Measurements from ENCODE around the gene RALY.
A peak's percentile ranks its signal among the peaks of the same experiment; 100 is the strongest.
"Not testable (repeated sequence)": the region's sequence is repeated elsewhere in the genome, so short reads cannot be mapped to it uniquely, and the experiment has no call there.

RALY gene

DNA sequence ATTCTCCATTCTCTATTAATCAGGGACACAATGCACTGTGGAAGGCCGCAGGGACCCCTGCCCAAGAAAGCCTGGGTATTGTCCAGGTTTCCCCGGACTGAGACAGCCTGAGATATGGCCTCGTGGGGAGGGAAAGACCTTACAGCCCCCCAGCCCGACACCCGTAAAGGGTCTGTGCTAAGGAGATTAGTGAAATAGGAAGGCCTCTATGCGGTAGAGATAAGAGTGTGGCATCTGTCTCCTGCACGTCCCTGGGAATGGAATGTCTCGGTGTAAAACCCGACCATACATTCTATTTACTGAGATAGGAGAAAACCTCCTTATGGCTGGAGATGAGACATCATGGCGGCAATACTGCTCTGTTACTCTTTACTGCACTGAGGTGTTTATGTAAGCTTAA is 134.1 kb downstream of the RALY start:
- H3K27ac ChIP-seq (ENCODE audit: low read depth, low read length), result no peak overlapping the region

DNA sequence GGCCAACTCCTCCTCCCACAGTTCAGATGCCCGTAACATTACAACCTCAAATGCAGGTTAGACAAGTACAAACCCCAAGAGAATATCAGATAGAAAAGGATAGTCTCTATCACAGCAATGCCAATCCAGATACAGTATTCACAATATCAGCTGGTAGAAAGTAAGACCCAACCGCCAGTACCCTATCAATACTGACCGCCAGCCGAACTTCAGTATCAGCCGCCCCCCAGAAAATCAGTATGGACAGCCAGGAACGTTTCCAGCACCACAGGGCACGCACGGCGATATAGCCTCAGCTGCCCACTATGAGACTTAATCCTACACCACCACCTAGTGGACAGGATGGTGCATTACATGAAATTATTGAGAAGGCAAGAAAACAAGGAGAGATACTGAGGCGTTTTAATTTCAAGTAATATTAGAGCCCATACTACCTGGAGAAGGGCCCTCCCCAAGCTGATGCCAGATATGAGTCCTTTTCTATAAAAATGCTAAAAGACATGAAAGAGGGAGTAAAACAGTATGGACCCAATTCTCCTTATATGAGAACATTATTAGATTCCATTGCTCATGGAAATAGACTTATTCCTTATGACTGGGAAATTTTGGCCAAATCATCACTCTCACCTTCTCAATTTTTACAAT is 135.9 kb downstream of the RALY start:
- Histone ChIP-seq H3K9me3 (ENCODE audit: control insufficient read depth, insufficient read depth, low read length) (no peaks in the 10 kb centered on the region), H3K79me2 (ENCODE audit: control insufficient read depth, low read length) (no peaks in the 10 kb centered on the region), H3K27ac (ENCODE audit: low read depth, low read length) (no peak overlapping the region), H3K4me3 (ENCODE audit: low read length) (no peak overlapping the region), H4K20me1 (ENCODE audit: control insufficient read depth, insufficient read depth, low read depth, low read length) (no peaks in the 10 kb centered on the region), H3F3A (ENCODE audit: control insufficient read depth, insufficient read depth) (no peaks in the 10 kb centered on the region), H3K9me2 (replicated peaks; ENCODE audit: control insufficient read depth, low read length) (no peaks in the 10 kb centered on the region), H3K4me2 (ENCODE audit: low read length) (peak overlapping the region; percentile 27), H3K27me3 (ENCODE audit: control insufficient read depth, low read length) (peaks cover 8% of the 10 kb centered on the region; the same call in 1 of the 2 replicates), H3K4me1 (ENCODE audit: control insufficient read depth, low read length) (peaks cover 6% of the 10 kb centered on the region), H3K36me3 (ENCODE audit: control insufficient read depth, low read length) (no peaks in the 10 kb centered on the region)
- TF ChIP-seq EZH2phosphoT487 (IDR thresholded peaks at IDR 0.05; ENCODE audit: borderline replicate concordance, low read length), result no peak
- TF ChIP-seq, protein P1, sequence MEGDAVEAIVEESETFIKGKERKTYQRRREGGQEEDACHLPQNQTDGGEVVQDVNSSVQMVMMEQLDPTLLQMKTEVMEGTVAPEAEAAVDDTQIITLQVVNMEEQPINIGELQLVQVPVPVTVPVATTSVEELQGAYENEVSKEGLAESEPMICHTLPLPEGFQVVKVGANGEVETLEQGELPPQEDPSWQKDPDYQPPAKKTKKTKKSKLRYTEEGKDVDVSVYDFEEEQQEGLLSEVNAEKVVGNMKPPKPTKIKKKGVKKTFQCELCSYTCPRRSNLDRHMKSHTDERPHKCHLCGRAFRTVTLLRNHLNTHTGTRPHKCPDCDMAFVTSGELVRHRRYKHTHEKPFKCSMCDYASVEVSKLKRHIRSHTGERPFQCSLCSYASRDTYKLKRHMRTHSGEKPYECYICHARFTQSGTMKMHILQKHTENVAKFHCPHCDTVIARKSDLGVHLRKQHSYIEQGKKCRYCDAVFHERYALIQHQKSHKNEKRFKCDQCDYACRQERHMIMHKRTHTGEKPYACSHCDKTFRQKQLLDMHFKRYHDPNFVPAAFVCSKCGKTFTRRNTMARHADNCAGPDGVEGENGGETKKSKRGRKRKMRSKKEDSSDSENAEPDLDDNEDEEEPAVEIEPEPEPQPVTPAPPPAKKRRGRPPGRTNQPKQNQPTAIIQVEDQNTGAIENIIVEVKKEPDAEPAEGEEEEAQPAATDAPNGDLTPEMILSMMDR (IDR thresholded peaks at IDR 0.05; ENCODE audit: low read depth, low read length, poor library complexity, severe bottlenecking), result peak; percentile 88

More for the DNA sequence above, 134.1 kb downstream of the RALY start:
- peaks cover 8% of the 10 kb centered on the region; the same call in 1 of the 2 replicates for H3K27me3 ChIP-seq (ENCODE audit: control insufficient read depth, low read length)
- no peak overlapping the region for H3K4me3 ChIP-seq (ENCODE audit: low read length)
- no peaks in the 10 kb centered on the region for H3K9me2 ChIP-seq (replicated peaks; ENCODE audit: control insufficient read depth, low read length)
- no peaks in the 10 kb centered on the region for H3K79me2 ChIP-seq (ENCODE audit: control insufficient read depth, low read length)
- no peaks in the 10 kb centered on the region for H4K20me1 ChIP-seq (ENCODE audit: control insufficient read depth, insufficient read depth, low read depth, low read length)
- H3F3A ChIP-seq (ENCODE audit: control insufficient read depth, insufficient read depth), result no peaks in the 10 kb centered on the region
- peaks cover 13% of the 10 kb centered on the region for H3K4me1 ChIP-seq (ENCODE audit: control insufficient read depth, low read length)
- no peak overlapping the region for H3K4me2 ChIP-seq (ENCODE audit: low read length)
- H3K9me3 ChIP-seq (ENCODE audit: control insufficient read depth, insufficient read depth, low read length), result no peaks in the 10 kb centered on the region
- H3K36me3 ChIP-seq (ENCODE audit: control insufficient read depth, low read length), result no peaks in the 10 kb centered on the region
- TF ChIP-seq, protein P1 (IDR thresholded peaks at IDR 0.05; ENCODE audit: low read depth, low read length, poor library complexity, severe bottlenecking), result no peak
- no peak for TF ChIP-seq EZH2phosphoT487 (IDR thresholded peaks at IDR 0.05; ENCODE audit: borderline replicate concordance, low read length)

DNA sequence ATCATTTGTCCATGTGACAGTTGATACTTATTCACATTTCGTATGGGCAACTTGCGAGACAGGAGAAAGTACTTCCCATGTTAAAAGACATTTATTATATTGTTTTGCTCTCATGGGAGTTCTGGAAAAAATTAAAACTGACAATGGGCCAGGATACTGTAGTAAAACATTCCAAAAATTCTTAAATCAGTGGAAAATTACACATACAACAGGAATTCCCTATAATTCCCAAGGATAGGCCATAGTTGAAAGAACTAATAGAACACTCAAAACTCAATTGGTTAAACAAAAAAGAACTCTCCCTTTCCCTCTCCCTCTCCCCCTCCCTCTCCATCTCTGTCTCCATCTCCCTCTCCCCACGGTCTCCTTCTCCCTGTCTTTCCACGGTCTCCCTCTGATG is 137.8 kb downstream of the RALY start:
- no peaks in the 10 kb centered on the region for H3K36me3 ChIP-seq (ENCODE audit: control insufficient read depth, low read length)

GRCh38 chr20:34132491-34132890 is 138.8 kb downstream of the RALY start:
- H3K4me3 ChIP-seq (ENCODE audit: low read length); H4K20me1 ChIP-seq (ENCODE audit: control insufficient read depth, insufficient read depth, low read depth, low read length); H3F3A ChIP-seq (ENCODE audit: control insufficient read depth, insufficient read depth); H3K27ac ChIP-seq (ENCODE audit: low read depth, low read length); H3K36me3 ChIP-seq (ENCODE audit: control insufficient read depth, low read length); H3K79me2 ChIP-seq (ENCODE audit: control insufficient read depth, low read length); H3K9me2 ChIP-seq (replicated peaks; ENCODE audit: control insufficient read depth, low read length); H3K4me1 ChIP-seq (ENCODE audit: control insufficient read depth, low read length); H3K4me2 ChIP-seq (ENCODE audit: low read length); H3K9me3 ChIP-seq (ENCODE audit: control insufficient read depth, insufficient read depth, low read length); H3K27me3 ChIP-seq (ENCODE audit: control insufficient read depth, low read length): not testable (repeated sequence)

More for the DNA sequence above, 137.8 kb downstream of the RALY start:
- TF ChIP-seq EZH2phosphoT487 (IDR thresholded peaks at IDR 0.05; ENCODE audit: borderline replicate concordance, low read length), result no peak
- no peaks in the 10 kb centered on the region for H3K9me3 ChIP-seq (ENCODE audit: control insufficient read depth, insufficient read depth, low read length)
- no peaks in the 10 kb centered on the region for H4K20me1 ChIP-seq (ENCODE audit: control insufficient read depth, insufficient read depth, low read depth, low read length)
- H3K9me2 ChIP-seq (replicated peaks; ENCODE audit: control insufficient read depth, low read length), result no peaks in the 10 kb centered on the region
- H3K4me1 ChIP-seq (ENCODE audit: control insufficient read depth, low read length), result 0 out of 2 replicates have a peak, but pooled peaks cover 4% of the 10 kb centered on the region
- H3K4me3 ChIP-seq (ENCODE audit: low read length), result no peak overlapping the region
- H3K27me3 ChIP-seq (ENCODE audit: control insufficient read depth, low read length), result peaks cover 6% of the 10 kb centered on the region; the same call in 1 of the 2 replicates
- H3K27ac ChIP-seq (ENCODE audit: low read depth, low read length), result no peak overlapping the region
- H3F3A ChIP-seq (ENCODE audit: control insufficient read depth, insufficient read depth), result no peaks in the 10 kb centered on the region
- H3K79me2 ChIP-seq (ENCODE audit: control insufficient read depth, low read length), result no peaks in the 10 kb centered on the region
- no peak overlapping the region for H3K4me2 ChIP-seq (ENCODE audit: low read length)

DNA sequence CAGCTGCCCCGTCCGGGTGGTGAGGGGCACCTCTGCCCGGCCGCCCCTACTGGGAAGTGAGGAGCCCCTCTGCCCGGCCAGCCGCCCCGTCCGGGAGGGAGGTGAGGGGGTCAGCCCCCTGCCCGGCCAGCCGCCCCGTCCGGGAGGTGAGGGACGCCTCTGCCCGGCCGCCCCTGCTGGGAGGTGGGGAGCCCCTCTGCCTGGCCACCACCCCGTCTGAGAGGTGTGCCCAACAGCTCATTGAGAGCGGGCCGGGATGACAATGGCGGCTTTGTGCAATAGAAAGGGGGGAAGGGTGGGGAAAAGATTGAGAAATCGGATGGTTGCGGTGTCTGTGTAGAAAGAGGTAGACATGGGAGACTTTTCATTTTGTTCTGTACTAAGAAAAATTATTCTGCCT is 139.2 kb downstream of the RALY start:
- not testable (repeated sequence) for H3K4me2 ChIP-seq (ENCODE audit: low read length); H3K27me3 ChIP-seq (ENCODE audit: control insufficient read depth, low read length); H3K9me2 ChIP-seq (replicated peaks; ENCODE audit: control insufficient read depth, low read length); H4K20me1 ChIP-seq (ENCODE audit: control insufficient read depth, insufficient read depth, low read depth, low read length); H3K79me2 ChIP-seq (ENCODE audit: control insufficient read depth, low read length); H3K4me3 ChIP-seq (ENCODE audit: low read length); H3F3A ChIP-seq (ENCODE audit: control insufficient read depth, insufficient read depth); H3K4me1 ChIP-seq (ENCODE audit: control insufficient read depth, low read length); H3K36me3 ChIP-seq (ENCODE audit: control insufficient read depth, low read length); H3K9me3 ChIP-seq (ENCODE audit: control insufficient read depth, insufficient read depth, low read length); H3K27ac ChIP-seq (ENCODE audit: low read depth, low read length)

DNA sequence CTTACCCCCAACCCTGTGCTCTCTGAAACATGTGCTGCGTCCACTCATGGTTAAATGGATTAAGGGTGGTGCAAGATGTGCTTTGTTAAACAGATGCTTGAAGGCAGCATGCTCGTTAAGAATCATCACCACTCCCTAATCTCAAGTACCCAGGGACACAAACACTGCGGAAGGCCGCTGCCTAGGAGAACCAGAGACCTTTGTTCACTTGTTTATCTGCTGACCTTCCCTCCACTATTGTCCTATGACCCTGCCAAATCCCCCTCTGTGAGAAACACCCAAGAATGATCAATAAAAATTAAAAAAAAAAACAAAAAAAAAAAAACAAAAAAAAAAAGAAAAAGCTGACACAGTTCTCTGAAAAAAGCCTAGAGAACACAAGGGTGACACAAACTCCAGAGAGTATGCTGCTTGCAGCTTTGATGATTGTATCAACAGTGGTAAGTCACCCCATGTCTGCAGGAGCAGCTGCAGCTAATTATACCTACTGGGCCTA is 139.7 kb downstream of the RALY start:
- H3K27ac ChIP-seq (ENCODE audit: low read depth, low read length), result not testable (repeated sequence)

More for the DNA sequence above, 139.7 kb downstream of the RALY start:
- not testable (repeated sequence) for H3F3A ChIP-seq (ENCODE audit: control insufficient read depth, insufficient read depth); H3K79me2 ChIP-seq (ENCODE audit: control insufficient read depth, low read length); H3K9me2 ChIP-seq (replicated peaks; ENCODE audit: control insufficient read depth, low read length); H3K4me2 ChIP-seq (ENCODE audit: low read length); H3K9me3 ChIP-seq (ENCODE audit: control insufficient read depth, insufficient read depth, low read length); H4K20me1 ChIP-seq (ENCODE audit: control insufficient read depth, insufficient read depth, low read depth, low read length); H3K4me1 ChIP-seq (ENCODE audit: control insufficient read depth, low read length); H3K36me3 ChIP-seq (ENCODE audit: control insufficient read depth, low read length); H3K27me3 ChIP-seq (ENCODE audit: control insufficient read depth, low read length); H3K4me3 ChIP-seq (ENCODE audit: low read length)

Measured in DOHH2 (cell line).